Endothelial cell of umbilical vein (primary cell): ENCODE results near the gene CEP162. TPM values are rescaled to one million over a fixed set of nuclear protein-coding genes. Genes with fewer than 3 reads are reported as not detected.

ENCODE experiments used
- BruUV-seq: library from RNA; stranded (reverse); fragments of 400-500 nt; replicated peaks from 2 replicates; lab custom pipeline; 2021; lab: Mats Ljungman, UMichigan
- CTCF ChIA-PET: fragments of 300-600, 350-600 bp; sonication (Branson Sonifier 250); formaldehyde crosslinking; loops from one replicate; lab custom pipeline; 2021; ENCODE audit warnings: antibody characterized with exemption, inconsistent platforms; lab: Charles Lee
- POLR2A ChIA-PET: fragments of 300-600, 350-600 bp; sonication (Branson Sonifier 250); formaldehyde crosslinking; loops from one replicate; lab custom pipeline; 2021; ENCODE audit warnings: antibody characterized with exemption, inconsistent platforms; lab: Charles Lee
- DNase-seq: peaks from one replicate; pipeline ENCODE4 v3.0.0-alpha.2; 2011; ENCODE audit warnings: low read depth, low spot score
- FAIRE-seq: peaks from 2 replicates; lab custom pipeline; 2011; peaks lifted over from hg19 to GRCh38; lab: Jason Lieb, UNC
- H2AFZ ChIP-seq: 2 replicates; pipeline ENCODE4 v1.6.0; 2012; ENCODE audit warnings: low read depth, low read length, control low read depth, inconsistent platforms
- H3K27ac ChIP-seq: 2 replicates; pipeline ENCODE4 v1.5.1; 2011; ENCODE audit warnings: low read depth, mild to moderate bottlenecking, control low read depth, low read length, moderate library complexity; ENCODE audit not compliant: insufficient read depth
- H3K27me3 ChIP-seq, 2 experiments: 2 replicates each; pipeline versions ENCODE4 v1.6.0 to v1.6.1; 2011; ENCODE audit warnings: low read length in 2 of 2, mixed read lengths in 1 of 2; ENCODE audit not compliant: control insufficient read depth in 2 of 2, insufficient read depth in 2 of 2
- H3K36me3 ChIP-seq, 2 experiments: 2 replicates in 1 of 2; 3 replicates in 1 of 2; pipeline ENCODE4 v1.5.1; 2011; ENCODE audit warnings: low read length in 2 of 2, mild to moderate bottlenecking in 1 of 2, moderate library complexity in 1 of 2; ENCODE audit not compliant: control insufficient read depth in 2 of 2, insufficient read depth in 2 of 2; ENCODE audit errors: extremely low read depth in 1 of 2
- H3K4me1 ChIP-seq: 3 replicates; pipeline ENCODE4 v1.5.1; 2011; ENCODE audit warnings: mild to moderate bottlenecking, low read length; ENCODE audit not compliant: control insufficient read depth, insufficient read depth; ENCODE audit errors: extremely low read depth
- H3K4me2 ChIP-seq: 2 replicates; pipeline ENCODE4 v1.6.1; 2011; ENCODE audit warnings: low read length, control low read depth, mixed read lengths; ENCODE audit not compliant: insufficient read depth
- H3K4me3 ChIP-seq, 3 experiments: fragments of 200-600 bp in 1 of 3; sonication (generic), shearing (Covaris generic) in 1 of 3; replicated peaks in 1 of 3; 2 replicates each; pipeline ENCODE4 v1.5.1; 2011 to 2016; ENCODE audit warnings: control low read depth in 3 of 3, low read length in 3 of 3, mild to moderate bottlenecking in 2 of 3, inconsistent platforms in 1 of 3, low read depth in 1 of 3, moderate library complexity in 1 of 3; ENCODE audit not compliant: insufficient read depth in 1 of 3
- H3K79me2 ChIP-seq: 2 replicates; pipeline ENCODE4 v1.6.0; 2012; ENCODE audit warnings: low read length, inconsistent platforms; ENCODE audit not compliant: control insufficient read depth, insufficient read depth
- H3K9ac ChIP-seq: replicated peaks from 2 replicates; pipeline ENCODE3; 2011; ENCODE audit warnings: low read length, control low read depth; ENCODE audit not compliant: insufficient read depth; ENCODE audit errors: extremely low read depth
- H3K9me1 ChIP-seq: replicated peaks from 3 replicates; pipeline ENCODE4 v1.6.0; 2011; ENCODE audit warnings: mild to moderate bottlenecking, low read length; ENCODE audit not compliant: control insufficient read depth, insufficient read depth; ENCODE audit errors: extremely low read depth
- H3K9me3 ChIP-seq: replicated peaks from 2 replicates; pipeline ENCODE4 v1.5.1; 2012; ENCODE audit warnings: low read length, inconsistent platforms; ENCODE audit not compliant: control insufficient read depth, insufficient read depth
- H4K20me1 ChIP-seq: replicated peaks from 2 replicates; pipeline ENCODE3; 2011; ENCODE audit warnings: mild to moderate bottlenecking, low read length; ENCODE audit not compliant: control insufficient read depth, insufficient read depth; ENCODE audit errors: extremely low read depth
- CTCF ChIP-seq, 2 donors: IDR thresholded peaks; 1 replicate in 1 of 2; 2 replicates in 1 of 2; pipeline ENCODE4 v1.5.1; 2011; ENCODE audit warnings: low read length in 2 of 2, mild to moderate bottlenecking in 2 of 2, moderate library complexity in 2 of 2, control low read depth in 1 of 2, inconsistent platforms in 1 of 2, low read depth in 1 of 2; ENCODE audit not compliant: insufficient read depth in 1 of 2; ENCODE audit errors: extremely low read depth in 1 of 2
- EZH2 ChIP-seq: IDR thresholded peaks from 2 replicates; pipeline ENCODE4 v1.6.1; 2012; ENCODE audit warnings: borderline replicate concordance, low read depth, mild to moderate bottlenecking, moderate library complexity, low read length, inconsistent platforms; ENCODE audit not compliant: severe bottlenecking
- FOS ChIP-seq: IDR thresholded peaks from 2 replicates; pipeline ENCODE4 v1.6.1; 2011; ENCODE audit warnings: mild to moderate bottlenecking, low read length, moderate library complexity, borderline replicate concordance; ENCODE audit not compliant: insufficient read depth
- GATA2 ChIP-seq: IDR thresholded peaks from 2 replicates; pipeline ENCODE4 v1.7.0; 2011; ENCODE audit warnings: low read depth, mild to moderate bottlenecking, moderate library complexity, mixed read lengths, low read length; ENCODE audit not compliant: insufficient read length, insufficient read depth
- JUN ChIP-seq: IDR thresholded peaks from 2 replicates; pipeline ENCODE4 v1.6.1; 2011; ENCODE audit warnings: borderline replicate concordance, low read depth; ENCODE audit not compliant: insufficient read length, insufficient read depth
- MAX ChIP-seq: IDR thresholded peaks from 2 replicates; pipeline ENCODE4 v1.6.1; 2011; ENCODE audit not compliant: insufficient read depth, insufficient read length
- MYC ChIP-seq: IDR thresholded peaks from one replicate; pipeline ENCODE4 v1.6.1; 2011; ENCODE audit warnings: mild to moderate bottlenecking, low read depth, low read length
- POLR2A ChIP-seq: IDR thresholded peaks from 2 replicates; pipeline ENCODE4 v1.6.1; 2012; ENCODE audit warnings: low read depth, mild to moderate bottlenecking, control low read depth, low read length
- POLR2AphosphoS5 ChIP-seq: IDR thresholded peaks from 2 replicates; pipeline ENCODE4 v1.6.1; 2012; ENCODE audit warnings: low read depth, mild to moderate bottlenecking, control low read depth, low read length, moderate library complexity; ENCODE audit not compliant: insufficient read depth
- dilution Hi-C: fragments of 300-500 bp; cut with MboI; formaldehyde crosslinking; loops from one replicate; pipeline ENCODE4 v1.15.0; 2019; ENCODE audit warnings: low sequenced_read_pairs; ENCODE audit not compliant: extremely low pct_ligation_motif_present
- intact Hi-C: fragments of 100-400 bp; cut with micrococcal nuclease; formaldehyde crosslinking; loops from one replicate; pipeline ENCODE4 v1.10.0; 2022
- polyA plus RNA-seq, 4 experiments: library from polyadenylated mRNA; depleted of rRNA in 3 of 4; stranded (reverse) in 3 of 4; unstranded in 1 of 4; fragments of >200 nt; gene quantifications; 2 replicates each; pipeline versions ENCODE4 v1.2.1 to v1.2.3, GENCODE V29; 2011 to 2012; ENCODE audit warnings: missing spikeins in 1 of 4
- total RNA-seq: library from RNA; stranded (reverse); gene quantifications from 2 replicates; pipeline ENCODE4 v1.2.3, GENCODE V29; 2021

The CEP162 gene
- total and polyA plus RNA-seq, 2 donors (not counting 3 experiments of a cell fraction or from before 2014, with no cell fraction given): 0.79 to 10.8 TPM

GRCh38 chr6:84274856-84275255 is 47.4 kb upstream of the CEP162 start:
- BruUV-seq: no TSS peak
- intact Hi-C loops: no loop called here
- dilution Hi-C loops: no loop called here
- no peak overlapping the region for H3K9ac ChIP-seq
- H3K9me1 ChIP-seq: no peaks in the 10 kb centered on the region
- ChIA-PET CTCF (no interaction called here), POLR2A (no interaction called here)
- H3K9me3 ChIP-seq: no peaks in the 10 kb centered on the region
- no peaks in the 10 kb centered on the region for H3K36me3 ChIP-seq
- no peak overlapping the region for H3K4me2 ChIP-seq
- H2AFZ ChIP-seq: no peak overlapping the region
- FAIRE-seq (no peak), DNase-seq (no peak)
- no peak overlapping the region for H3K27ac ChIP-seq
- no peaks in the 10 kb centered on the region for H3K4me1 ChIP-seq
- peaks cover 0 to 8% of the 10 kb centered on the region in 2 experiments for H3K27me3 ChIP-seq
- H3K4me3 ChIP-seq: no peak overlapping the region
- no peaks in the 10 kb centered on the region for H4K20me1 ChIP-seq
- no peaks in the 10 kb centered on the region for H3K79me2 ChIP-seq
- TF ChIP-seq FOS (no peak), MYC (no peak), CTCF (IDR thresholded peaks at IDR 0.05; ENCODE audit: extremely low read depth in 1 of 2, insufficient read depth in 1 of 2, low read depth in 1 of 2, low read length in 2 of 2) (no peak), MAX (no peak), JUN (no peak), GATA2 (no peak), POLR2A (no peak), POLR2AphosphoS5 (no peak), EZH2 (no peak)
